NCI-H526 (cell line): ENCODE measurements around the gene QSOX2.

Experiments used
- DNase-seq, 2 experiments: peaks; one replicate each; lab custom pipeline; 2025; lab: John Stamatoyannopoulos, UW

QSOX2 gene

DNA sequence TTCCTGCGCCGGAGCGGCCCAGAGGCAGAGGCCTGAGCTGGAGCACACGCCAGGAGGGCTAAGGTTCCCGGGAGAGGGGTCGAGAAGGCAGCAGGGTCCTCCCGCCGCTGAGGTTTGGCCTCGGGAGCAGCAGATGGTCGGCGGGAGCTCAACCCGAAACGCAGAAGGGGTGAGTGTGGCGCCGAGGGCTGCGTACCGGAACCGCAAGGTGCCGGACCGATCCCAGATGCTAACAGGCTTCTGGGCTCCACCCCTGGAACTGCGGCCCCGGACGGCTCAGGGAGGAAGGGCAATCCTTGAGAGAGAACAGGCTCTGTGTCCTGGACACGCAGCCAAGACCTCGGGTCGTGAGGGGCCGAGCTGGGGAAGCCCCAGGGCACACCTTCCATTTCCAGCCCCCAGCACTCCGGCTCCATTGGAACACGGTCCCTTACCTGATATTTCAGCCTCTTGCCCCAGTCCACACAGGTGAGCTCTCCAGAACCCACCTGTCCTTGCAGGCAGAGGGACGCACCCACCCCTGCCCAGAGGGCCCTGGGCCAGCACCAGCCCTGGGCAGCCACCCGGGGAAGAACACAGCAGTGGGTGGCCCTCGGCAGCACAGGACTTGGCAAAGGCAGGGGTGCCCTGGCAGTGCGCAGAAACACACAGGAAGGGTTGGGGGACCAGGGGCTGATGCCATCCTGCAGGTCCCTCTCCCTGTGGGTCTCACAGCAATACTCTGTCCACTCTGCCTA lies 42.0 kb downstream of the QSOX2 start:
- no peak for DNase-seq

DNA sequence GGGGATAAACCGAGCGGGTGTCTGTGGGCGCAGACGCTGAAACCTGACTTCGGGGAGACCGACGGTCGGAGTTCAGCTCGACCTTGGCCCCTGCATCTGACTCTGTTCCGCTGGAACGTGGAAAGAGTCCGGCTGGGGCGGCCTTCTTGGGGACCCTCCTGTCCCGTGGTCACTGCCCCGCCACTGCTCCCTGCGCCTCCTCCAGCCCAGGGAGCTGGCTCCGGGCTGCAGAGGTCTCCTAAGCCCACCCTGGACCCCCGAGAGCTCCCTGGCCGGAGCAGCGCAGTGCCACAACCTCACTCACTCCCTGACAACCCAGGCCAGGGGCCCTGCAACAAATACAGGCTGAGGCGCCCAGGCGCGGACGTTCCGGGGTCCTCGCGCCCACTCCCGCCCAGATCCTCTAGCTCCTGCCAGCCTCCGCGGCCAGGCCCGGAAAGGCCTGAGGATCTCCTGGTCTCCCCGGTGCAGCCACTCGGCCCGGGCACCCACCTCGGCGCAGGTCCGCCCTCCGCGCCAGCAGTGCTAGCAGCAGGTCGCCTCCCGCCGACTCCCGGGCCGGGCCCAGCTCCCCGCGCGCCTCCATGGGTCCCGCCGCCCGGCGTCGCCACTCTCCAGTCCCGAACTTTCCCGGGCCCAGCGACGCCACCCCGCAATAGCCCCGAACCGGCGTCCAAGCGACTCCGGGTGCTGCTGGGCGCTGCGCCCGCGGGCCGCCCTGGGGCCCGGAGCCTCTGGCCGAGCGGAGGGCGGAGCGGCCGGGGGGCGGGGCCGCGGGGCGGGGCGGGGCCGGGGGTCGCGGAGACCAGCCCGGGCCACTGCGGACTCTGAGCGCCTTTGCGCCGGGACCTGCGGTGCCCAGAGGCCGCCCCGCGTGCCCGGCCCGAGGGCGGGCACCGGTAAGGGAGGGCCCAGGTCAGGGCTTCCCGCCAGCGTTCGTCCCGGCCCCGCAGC lies 42.9 kb downstream of the QSOX2 start:
- peak in 1 of 2 experiments; percentile 39 for DNase-seq

DNA sequence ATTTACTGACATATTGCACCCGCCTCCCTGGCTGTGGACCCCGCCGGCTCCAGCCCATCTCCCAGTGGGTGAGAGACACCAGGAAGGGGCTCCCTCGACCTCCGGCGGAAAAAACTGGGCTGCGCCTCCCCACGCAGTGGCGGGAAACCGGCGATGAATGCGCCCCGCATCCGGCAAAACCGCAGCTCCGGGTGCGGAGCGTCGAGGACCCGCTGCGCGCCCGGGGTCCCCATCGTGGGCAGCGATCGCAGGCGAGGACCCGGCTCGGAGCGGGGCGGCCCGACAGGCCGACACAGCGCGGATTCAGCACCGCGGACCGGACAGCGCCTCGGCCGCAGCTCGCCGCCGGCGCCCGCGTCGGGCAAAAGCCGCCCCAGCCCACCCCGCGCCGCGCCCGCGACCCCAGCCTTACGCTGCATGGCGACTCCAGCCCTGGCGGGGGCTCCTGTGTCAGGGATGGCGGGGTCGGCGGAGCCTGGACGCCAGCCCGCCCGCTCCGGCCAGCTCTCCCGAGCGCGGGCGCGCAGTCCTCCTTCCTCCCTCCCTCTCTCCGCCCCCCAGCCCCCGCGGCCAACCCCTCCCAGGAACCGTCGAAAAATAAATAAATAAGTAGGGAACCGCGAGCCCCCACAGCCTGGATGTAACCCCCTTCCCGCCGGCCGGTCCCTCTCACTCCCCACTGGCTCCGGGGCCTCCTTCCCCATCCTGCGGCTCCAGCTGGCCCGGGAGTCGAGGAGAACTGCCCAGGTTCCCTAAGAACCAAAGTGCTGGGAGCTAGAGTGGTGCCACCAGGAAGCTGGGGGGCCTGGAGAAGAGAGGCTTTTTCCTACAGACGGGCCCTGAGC lies 43.8 kb downstream of the QSOX2 start:
- DNase-seq = no peak

DNA sequence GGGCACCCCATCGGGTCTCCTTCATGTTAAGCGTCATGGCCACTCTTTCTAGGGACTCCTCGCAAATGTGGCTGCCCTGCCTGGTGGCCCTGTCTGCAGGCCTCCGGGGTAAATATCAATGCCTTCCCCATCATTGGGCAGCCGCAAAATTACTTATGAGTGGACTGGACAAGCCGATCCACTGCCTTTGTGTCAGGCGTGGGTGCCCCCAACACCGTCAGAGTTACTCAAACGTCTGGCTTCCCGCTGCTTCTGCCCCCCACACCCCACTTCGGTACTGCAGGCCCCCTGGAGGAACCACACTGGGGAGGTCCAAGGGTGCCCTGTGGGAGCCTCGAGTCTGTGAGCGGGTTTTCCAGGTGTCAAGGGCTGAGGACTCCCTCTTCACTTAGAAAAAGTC lies 44.4 kb downstream of the QSOX2 start:
- no peak for DNase-seq

DNA sequence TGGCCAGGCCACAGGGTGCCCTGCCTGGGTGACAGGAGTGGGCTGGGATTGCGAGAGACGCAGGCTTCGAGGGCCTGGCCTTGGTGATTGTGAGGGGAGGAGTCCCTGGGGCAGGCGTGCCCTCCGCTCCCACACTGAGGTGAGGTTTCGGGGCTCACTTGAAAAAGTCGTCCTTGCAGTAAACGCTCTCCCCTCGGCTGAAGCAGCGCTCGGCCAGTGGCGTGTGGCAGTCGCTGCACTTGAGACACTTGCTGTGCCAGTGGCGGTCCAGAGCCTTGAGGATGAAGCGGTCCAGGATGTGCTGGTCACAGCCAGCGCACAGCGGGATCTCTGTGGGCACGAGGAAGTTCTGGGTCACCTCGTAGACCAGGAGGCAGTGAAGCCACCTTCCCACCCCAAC lies 45.2 kb downstream of the QSOX2 start:
- DNase-seq = no peak

DNA sequence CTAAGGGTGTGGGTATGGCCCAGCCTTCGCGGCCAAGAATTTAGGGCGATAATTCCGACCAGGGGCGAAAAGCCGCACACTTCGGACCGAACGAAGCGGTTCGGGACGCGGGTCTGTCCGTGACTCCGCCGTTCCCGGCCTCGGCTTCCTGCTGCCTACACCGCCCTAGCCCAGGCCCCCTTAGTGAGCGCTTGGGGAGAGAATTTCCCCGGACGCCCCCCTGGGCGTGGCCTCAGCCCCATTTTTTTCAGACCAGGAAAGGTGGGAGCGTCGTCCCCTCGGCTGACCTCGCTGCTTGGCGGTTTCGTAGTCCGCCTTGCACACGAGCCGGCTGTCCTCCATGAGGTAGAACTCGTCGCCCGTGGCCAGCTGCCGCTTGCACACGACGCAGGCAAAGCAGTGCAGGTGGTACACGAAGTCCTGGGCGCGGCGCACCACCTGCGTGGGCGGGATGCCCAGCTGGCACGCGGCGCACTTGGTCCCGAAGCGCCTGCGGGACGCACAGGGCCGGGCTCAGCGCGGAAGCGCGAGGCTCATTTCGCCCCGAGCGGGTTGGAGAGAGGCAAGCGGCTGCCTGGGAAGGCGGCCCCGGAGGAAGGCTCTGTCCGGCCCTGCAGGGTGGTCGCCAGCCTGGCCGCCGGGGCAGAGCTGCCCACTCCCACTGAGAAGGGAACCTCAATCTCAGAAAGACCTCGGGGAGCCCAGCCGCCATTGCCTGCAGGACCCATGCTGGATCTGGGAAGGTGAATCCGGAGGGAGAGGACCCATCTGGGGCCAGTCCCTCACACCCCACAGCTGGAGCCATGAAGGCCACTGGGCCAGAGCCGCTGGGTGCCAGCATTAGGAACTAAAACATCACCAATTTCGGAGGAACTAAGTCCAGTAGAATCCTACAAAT lies 46.0 kb downstream of the QSOX2 start:
- DNase-seq = no peak

DNA sequence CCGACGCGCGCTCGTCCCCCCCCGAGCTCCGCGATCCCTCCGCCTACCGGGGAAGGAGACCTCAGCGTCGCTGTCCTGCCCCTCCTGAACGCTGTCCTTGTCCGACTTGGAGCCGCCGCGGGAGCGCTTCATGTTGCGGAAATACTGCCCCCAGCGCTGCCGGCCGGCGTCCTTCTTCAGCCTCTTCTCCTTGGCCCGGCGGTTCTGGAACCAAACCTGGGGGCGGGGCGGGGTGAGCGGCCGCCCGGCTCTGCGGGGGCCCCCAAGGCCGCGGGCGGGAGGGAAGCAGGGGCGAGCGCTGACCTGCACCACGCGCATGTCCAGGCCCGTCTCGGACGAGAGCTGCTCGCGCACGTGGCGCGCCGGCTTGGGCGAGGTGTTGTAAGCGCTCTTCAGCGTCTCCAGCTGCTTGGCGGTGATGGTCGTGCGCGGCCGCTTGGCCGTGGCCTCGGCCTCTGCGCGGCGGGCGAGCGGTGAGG lies 47.0 kb downstream of the QSOX2 start:
- peak in 1 of 2 experiments; percentile 45 for DNase-seq

DNA sequence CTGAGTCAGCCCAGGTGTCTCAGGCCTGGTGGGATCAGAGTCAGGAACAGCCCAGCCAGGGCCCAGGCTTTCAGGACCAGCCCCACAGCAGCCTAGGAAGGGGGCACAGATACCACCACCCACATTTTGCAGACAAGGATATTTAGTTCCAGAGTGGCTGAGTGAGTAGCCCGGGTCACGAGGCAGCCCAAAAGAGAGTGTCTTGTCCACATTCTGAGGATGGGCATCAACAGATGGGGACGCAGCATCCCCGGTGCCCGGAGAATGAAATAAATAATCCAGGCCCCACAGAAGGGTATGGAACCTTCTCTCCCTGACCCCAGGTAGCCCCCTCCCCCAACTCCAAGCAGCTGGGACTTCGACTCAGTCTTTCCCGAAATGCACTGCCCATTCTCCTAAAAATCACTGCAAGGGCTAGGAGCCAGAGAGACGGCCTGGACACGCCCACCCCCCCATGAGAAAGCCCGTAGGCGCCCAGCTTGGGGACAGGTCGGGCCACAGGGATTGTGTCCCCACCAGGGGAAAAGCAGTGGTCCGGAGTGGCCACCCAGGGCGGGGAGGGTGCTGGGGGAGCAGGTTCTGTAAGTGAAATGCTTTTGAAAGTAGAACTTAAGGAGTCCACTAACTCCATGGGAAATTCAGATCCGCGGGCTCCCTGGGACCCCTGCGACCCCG lies 47.5 kb downstream of the QSOX2 start:
- no peak for DNase-seq

DNA sequence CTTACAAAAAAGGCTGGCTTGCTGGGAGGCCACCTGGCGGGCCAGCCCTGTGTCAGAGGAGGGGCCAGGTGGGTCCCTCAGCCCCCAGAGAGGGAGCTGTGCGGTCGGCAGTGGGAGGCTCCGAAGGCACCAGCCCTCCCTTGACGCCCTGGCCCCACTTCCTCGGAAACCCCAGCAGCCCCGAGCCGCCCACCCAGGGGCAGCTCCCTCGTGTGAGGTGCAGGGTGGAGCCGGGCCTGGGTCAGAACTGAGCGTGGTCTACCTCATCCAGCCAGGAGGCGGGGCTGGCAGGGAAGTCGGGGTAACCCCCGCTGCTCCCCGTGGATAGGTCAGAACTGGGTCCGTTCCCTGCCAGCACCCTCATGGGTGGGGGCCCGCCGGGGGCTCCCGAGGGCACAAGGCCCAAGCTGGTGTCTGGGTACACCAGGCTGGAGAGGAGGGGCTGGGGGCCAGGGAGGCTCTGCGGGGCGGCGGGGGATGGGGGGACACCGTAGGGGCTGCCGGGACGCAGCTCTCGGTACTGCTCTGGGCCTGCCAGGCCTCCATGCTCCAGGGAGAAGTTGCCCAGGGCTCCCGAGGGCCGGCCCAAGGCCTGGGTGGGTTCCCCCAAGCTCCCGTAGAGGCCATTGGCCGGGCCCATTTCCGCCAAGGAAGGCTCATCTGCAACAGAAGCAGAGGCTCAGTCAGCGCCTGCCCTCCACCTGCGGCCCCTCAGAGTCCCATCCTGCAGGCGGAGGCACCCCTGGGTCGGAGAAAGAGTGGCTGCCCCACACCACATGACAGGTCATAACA lies 48.3 kb downstream of the QSOX2 start:
- DNase-seq = no peak

DNA sequence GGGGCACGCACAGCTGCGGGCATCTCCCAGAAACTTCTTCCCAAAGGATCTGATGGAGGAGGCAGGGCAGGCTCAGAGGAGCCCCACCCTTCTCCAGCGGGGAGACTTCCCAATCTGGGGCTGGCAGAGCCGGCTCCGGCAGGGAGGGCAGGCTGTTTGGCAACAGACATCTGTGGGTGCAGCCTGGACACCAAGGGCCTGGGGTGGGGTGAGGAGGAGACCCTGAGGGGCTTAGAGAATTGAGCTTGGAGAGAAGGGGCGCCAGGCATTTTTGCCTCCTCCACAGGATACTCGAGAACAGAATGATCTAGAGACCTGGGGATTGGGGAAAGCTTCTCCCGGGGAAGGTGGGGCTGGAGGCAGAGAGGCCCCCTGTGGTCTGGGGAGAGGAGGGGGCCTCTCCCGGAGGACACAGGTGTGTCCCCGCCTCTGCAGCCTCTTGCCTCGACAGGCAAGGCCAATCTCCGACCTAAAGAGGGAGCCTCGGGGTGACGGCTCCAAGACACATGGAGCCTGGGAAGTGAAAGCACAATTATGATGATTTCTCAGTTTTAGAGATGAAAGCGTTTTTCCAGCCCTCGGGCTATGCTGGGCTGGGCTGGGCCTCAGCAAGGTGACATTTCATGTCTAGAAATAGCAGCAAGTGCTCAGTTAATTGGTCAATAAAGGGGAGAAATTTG lies 49.1 kb downstream of the QSOX2 start:
- peak; percentile 32 to 67 for DNase-seq

DNA sequence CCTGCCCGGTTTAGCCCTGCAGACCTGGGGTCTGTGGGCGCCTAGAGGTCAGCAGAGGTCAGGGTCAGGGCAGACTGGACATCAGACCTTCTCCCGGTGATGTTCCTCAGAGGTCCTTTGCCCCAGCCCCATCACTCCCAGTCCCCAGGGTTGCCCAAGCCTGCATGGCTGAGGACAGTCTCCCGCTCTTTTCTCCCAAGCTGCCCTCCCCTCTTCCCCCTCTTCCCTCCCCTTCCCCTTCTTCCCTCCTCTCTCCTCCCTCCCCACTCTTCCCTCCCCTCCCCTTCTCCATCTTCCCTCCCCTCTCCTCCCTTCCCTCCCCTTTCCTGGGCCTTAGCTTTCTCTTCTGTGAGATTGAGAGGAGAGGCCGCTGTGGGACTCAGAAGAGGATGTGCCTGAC lies 51.1 kb downstream of the QSOX2 start:
- DNase-seq = no peak

DNA sequence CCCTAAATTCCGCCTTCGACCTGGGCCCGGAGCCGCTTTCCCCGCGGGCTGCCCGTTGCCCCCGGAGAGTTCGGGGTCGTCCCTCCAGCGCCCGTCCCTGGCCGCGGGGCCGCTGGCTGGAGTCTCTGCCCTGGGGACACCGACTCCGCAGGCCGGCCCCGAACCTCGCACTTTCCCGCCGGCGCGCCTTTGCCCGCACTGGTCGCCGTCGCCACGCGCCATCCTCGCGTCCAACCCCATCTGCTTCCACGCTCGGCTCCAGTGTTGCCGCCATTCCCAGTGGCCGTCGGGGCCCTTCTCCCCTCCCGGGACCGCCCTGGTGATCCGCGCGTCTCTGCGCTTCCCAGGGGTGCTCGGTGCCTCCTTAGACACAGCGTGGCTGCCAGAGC lies 51.7 kb downstream of the QSOX2 start:
- DNase-seq = no peak

DNA sequence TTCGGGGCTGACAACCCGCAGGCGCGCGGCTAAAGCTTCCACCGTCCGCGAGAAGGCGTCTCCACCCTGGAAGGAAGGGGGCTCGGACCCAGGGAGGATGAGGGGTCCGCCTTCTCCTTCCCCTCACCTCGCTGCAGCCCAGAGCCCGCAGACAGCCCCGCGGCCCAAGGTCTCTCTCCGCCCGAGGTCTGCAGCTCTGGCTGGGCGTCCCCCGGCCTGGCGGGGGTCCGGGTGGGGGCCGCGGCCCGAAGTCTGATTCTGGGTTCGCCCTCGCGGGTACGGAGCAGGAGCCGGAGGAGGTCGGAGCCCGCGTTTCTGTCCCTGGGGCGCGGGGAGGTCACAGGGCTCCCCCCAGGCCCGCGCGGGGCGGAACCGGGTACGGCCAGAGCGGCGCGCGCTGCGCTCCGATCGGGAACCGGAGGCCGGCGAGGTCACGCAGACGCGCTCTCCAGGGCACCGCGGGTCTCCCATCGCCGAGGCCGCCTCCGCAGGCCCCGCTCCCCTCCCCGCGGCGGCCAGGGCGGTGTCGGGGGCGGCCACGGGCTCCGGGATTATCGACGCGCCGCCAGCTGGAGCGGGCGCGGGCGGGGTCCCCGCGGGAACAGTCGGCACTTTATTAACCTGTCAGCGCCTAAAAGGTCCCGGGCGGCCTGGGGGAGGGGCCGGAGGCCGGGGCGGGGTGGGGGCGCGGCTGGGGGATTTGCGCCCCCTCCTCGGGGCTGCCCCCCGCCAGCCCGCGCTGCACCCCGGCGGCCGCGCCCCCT lies 52.3 kb downstream of the QSOX2 start:
- DNase-seq = no peak

DNA sequence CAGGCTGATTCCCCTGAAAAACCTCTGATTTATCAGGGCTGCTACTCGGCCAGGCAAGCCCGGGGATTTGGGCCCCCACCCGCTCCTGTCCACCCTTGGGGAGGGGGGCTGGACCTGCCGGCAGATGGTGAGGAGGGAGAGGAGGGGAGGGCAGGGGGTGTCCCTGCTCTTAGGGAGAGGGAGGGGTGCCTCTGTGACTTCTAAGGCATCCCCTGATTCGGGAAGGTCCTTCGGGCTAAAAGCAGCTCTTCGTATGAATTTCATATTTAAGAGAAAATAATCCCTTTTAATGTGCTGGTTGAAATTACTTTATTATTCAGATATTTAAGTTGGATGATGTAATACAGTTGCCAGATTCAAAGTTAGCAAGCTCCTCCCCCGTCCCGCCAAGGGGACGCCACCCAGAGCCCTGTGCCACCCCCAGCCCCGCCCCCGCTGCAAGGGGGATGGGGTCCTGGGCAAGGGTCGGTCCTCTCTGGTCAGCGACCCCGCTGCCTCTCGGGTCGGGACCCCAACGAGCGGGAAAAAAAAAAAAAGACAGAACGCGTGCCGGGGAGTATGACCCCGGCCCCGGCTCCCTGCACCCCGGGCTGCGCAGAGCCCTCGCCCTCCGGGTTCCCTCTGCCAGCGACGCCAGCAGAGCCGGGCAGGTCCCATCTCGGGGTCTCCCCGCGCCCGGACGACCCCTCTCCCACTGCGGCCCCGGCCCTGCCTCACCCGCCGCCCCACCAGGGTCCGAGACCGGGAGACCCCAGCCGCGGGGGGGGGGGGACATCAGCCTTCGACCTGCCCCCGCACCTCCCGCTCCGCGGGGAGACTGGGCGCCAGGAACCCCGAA lies 53.1 kb downstream of the QSOX2 start:
- DNase-seq = no peak

DNA sequence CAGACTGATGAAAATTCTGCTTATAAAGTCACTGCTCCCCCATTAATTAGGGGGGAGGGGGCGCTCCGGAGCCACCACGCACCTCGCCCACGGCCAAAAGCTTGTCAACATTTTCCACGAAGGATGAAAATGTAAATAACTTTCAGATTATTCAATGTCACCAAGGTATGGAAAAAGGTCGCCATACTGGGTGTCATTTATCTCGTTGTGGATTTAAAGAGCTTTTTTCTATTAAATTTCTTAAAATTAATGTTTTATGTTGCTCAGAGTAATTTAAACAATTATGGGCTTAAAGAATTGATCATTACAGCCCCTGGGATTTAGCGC lies 53.7 kb downstream of the QSOX2 start:
- no peak for DNase-seq

DNA sequence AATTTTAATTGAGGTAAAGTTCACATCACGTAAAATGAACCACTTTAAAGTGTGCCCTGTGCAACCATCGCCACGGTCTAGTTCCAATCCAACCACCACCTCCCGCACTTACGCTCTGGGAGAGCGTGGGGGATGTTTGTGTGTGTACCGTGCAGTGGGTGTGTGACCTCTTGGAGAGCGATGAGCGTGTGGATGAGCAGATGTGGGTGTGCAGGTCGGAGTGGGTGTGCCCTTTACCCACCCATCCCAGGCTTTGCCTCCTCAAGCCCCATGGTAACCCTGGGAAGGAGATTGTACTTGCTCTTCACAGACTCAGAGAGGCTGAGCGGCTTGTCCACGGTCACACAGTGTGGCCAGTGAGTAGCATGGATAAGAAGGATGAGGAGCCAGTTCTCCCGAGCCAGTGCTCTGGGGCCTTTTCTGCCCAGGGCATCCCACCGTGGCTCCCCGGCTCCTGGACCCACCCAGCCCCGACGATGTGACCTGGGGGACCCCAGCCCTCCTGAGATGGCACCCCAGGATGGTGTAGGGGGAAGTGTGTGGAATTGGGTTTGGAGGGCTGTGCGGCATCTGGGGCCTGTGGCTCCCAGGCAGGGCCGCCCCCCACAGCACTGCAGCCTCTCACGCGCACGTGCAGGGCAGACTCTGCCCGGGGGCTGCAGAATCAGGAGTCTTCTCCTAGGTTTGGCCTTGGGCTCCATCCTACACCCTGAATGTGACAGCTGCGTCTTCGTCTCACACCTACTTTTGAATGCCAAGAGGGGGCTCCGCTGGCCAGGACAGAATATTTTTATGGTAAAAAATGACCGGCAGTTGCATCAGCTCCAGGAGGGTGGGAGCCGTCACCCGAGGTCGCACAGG lies 54.3 kb downstream of the QSOX2 start:
- no peak for DNase-seq

DNA sequence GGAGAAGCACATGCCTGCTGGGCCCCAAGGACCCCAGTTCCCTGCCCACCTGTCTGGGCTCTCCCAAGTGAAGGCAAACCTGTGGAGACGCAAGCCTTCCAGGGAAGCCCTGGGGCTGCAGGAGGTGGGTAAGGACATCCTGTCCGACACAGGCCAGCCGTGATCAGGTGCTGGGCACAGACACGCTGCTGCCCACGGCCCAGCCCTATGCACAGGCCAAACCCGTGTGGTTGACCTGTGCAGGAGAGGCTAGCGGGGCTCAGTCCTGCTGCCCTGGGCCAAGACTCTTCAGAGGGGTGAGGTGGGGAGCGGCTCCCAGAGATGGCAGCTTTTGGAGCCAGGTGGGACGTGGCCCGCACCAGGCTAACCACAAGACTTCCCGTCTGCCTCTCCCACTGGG lies 55.0 kb downstream of the QSOX2 start:
- DNase-seq = no peak
